DMS53 (cell line): ENCODE data around the gene CLCN3.
"Not testable (repeated sequence)": the region's sequence is repeated elsewhere in the genome, so short reads cannot be mapped to it uniquely, and the experiment has no call there.

ENCODE experiments used
- DNase-seq: peaks from one replicate; lab custom pipeline; 2025; lab: John Stamatoyannopoulos, UW

Gene CLCN3

GRCh38 chr4:169657470-169658107, 37.2 kb downstream of the CLCN3 start:
- DNase-seq: peak; percentile 16

- peak; percentile 67 for DNase-seq
Observed at GRCh38 chr4:169658196-169658595, 37.8 kb downstream of the CLCN3 start.

GRCh38 chr4:169658975-169659715, 38.8 kb downstream of the CLCN3 start:
- DNase-seq: peak; percentile 33

GRCh38 chr4:169659716-169660670, 39.6 kb downstream of the CLCN3 start:
- DNase-seq: peak; percentile 97

GRCh38 chr4:169660929-169661328, 40.6 kb downstream of the CLCN3 start:
- DNase-seq: no peak

- no peak for DNase-seq
Observed at GRCh38 chr4:169661761-169662160, 41.4 kb downstream of the CLCN3 start.

GRCh38 chr4:169662206-169662605, 41.8 kb downstream of the CLCN3 start:
- no peak for DNase-seq

- DNase-seq: no peak
Observed at GRCh38 chr4:169663402-169663801, 43.0 kb downstream of the CLCN3 start.

GRCh38 chr4:169663831-169664230, 43.5 kb downstream of the CLCN3 start:
- no peak for DNase-seq

- no peak for DNase-seq
Observed at GRCh38 chr4:169664615-169665014, 44.2 kb downstream of the CLCN3 start.

GRCh38 chr4:169665046-169665737, 44.8 kb downstream of the CLCN3 start:
- DNase-seq: no peak

GRCh38 chr4:169668069-169668721, 47.8 kb downstream of the CLCN3 start:
- peak; percentile 77 for DNase-seq

GRCh38 chr4:169675825-169676224, 55.4 kb downstream of the CLCN3 start:
- no peak for DNase-seq

- DNase-seq: no peak
Observed at GRCh38 chr4:169677150-169677748, 56.9 kb downstream of the CLCN3 start.

- DNase-seq: not testable (repeated sequence)
Observed at GRCh38 chr4:169678486-169678885, 58.1 kb downstream of the CLCN3 start.

- DNase-seq: not testable (repeated sequence)
Observed at GRCh38 chr4:169678951-169679591, 58.7 kb downstream of the CLCN3 start.

- no peak for DNase-seq
Observed at GRCh38 chr4:169682372-169683047, 62.1 kb downstream of the CLCN3 start.

GRCh38 chr4:169689681-169690080, 69.3 kb downstream of the CLCN3 start:
- DNase-seq: no peak

- DNase-seq: no peak
Observed at GRCh38 chr4:169690787-169691186, 70.4 kb downstream of the CLCN3 start.

GRCh38 chr4:169698331-169698730, 78.0 kb downstream of the CLCN3 start:
- no peak for DNase-seq
